GM12875 (cell line): ENCODE data around the gene ZNF521.

ENCODE experiments used
- H3K4me3 ChIP-seq: one replicate; pipeline ENCODE4 v1.5.1; 2011; ENCODE audit warnings: low read depth, low read length, control low read depth
- TF ChIP-seq, protein P1 (sequence below): IDR thresholded peaks from 2 replicates; pipeline ENCODE4 v1.5.1; 2011; ENCODE audit warnings: low read depth, mild to moderate bottlenecking, control low read depth, inconsistent platforms, low read length, moderate library complexity, borderline replicate concordance; ENCODE audit not compliant: insufficient read depth

Gene ZNF521

DNA sequence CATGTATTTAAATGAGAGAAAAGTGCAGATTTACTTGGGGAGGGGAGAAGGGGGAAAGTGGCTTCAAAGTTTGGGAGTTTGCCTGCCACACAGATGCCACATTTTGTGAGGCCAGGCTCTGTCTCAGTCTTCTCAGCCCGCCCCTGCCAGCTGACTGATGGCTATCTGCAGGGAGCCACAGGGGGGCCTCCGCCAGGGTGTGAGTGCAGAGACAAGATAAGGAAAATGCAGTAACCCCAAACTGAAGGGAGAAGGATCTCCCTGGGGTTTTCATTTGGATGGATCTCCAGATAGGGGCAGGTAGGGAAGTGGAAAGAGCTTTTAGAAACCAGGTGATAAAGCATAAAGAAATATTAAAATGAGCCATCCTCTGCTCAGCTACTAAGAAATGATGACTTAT is 128.8 kb downstream of the ZNF521 start:
- TF ChIP-seq, protein P1, sequence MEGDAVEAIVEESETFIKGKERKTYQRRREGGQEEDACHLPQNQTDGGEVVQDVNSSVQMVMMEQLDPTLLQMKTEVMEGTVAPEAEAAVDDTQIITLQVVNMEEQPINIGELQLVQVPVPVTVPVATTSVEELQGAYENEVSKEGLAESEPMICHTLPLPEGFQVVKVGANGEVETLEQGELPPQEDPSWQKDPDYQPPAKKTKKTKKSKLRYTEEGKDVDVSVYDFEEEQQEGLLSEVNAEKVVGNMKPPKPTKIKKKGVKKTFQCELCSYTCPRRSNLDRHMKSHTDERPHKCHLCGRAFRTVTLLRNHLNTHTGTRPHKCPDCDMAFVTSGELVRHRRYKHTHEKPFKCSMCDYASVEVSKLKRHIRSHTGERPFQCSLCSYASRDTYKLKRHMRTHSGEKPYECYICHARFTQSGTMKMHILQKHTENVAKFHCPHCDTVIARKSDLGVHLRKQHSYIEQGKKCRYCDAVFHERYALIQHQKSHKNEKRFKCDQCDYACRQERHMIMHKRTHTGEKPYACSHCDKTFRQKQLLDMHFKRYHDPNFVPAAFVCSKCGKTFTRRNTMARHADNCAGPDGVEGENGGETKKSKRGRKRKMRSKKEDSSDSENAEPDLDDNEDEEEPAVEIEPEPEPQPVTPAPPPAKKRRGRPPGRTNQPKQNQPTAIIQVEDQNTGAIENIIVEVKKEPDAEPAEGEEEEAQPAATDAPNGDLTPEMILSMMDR: no peak
- no peak overlapping the region for H3K4me3 ChIP-seq

DNA sequence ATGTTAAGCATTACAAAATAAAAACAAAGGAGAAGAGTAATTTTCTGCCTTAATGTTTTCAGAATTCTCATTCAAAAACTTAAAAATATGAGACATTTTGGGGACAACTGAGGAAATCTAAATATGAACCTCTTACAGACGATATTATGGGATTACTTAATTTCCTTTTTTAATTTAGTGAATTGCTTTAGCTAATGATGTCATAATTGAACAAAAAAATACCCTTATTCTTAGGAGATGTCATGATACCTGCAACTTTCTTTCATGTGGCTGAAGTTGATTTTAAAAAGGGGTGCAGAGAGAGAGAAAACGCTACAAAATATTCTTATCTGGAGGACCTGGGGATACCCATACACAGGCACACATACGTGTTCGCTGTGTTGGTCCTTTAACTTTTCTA is 129.3 kb downstream of the ZNF521 start:
- TF ChIP-seq, protein P1: no peak
- no peak overlapping the region for H3K4me3 ChIP-seq

DNA sequence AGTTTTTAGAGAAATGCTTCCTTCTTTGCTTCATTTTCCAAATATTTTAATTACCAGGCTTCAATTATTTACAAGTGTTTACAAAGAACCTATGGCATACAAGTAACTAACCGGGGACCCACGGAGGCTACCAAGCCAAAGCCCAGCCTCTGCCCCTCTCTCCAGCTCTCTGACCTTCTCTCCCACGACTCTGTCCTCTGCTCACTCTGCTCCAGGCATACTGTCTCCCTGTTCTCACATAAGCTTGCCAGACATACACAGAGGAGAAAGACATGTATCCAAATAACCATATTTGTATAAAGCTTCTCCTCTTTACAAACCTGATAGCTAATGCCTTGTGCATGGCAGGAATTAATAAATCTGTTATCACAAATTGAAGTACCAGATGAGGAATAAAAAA is 141.3 kb downstream of the ZNF521 start:
- TF ChIP-seq, protein P1: no peak
- no peak overlapping the region for H3K4me3 ChIP-seq

DNA sequence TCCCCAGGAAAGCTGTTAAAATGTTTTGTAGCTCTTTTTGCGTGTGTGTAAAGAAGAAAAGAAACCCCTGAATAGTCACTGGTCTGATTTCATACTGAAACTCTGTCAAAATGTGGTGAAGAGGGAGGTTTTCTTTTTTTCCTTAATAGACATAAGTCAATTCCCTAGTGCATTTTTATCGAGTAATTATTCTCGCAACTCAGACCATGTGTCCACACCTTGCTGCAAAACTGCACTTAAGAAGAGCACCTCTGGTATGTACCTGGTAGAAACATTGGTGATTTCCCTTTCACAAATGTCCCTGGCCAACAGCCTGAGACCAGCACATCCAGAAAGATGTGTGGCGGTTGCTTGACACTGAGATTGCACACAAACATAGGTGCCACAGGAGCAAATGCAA is 159.9 kb downstream of the ZNF521 start:
- no peak overlapping the region for H3K4me3 ChIP-seq
- TF ChIP-seq, protein P1: no peak

DNA sequence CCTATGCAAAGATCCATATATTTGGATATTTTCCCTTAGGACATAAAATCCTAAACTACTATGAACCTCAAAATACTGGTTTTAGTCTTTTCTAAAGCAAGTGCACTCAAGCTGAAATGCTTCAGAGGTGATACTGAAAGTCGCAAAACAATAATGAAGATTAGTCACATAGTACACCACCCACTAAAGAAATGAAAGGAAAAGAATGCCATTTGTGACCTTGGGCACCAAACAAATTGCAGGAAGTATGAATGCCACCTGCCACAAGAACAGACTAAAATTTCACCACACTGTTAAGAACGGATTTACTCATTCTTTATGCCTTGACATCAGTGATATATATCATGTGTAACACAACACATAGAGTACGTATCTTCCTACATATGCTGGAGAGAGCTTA is 161.5 kb downstream of the ZNF521 start:
- TF ChIP-seq, protein P1: no peak
- no peak overlapping the region for H3K4me3 ChIP-seq

DNA sequence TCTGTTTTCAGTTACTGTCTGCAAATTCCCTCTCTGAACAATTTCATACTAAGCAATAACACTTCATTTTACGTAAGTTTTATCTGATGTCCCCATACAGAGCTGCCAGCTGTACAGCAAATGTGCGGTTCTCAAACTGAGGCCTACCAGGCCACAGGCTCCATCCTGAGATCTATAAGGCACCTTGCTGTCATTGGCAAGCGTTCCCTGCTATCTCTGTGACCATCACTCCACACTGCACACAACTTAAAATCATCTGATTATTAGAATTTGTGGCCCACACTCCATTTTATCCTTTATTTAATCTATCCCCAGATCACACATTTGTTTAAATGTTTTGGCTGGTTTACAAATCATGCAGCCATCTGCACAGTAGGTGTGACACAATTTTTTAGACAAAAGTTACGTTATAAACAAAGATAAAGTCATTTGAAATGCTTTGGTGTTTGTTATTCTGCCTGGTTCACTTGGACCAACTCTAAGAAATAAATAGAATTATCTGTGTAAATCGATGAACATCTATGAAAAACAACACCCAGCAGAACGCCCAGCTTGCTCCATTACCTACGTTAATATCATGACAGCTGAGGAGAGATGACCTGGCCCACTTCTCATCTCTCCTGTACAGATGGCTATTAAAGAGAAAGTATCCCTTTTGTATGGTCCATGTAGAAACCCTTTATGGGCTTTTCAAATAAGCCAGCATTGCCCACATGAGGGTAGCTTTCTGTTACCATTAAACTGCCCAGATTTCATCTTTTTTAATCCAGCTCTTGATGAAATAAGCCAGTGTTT is 162.4 kb downstream of the ZNF521 start:
- TF ChIP-seq, protein P1: no peak
- no peak overlapping the region for H3K4me3 ChIP-seq

DNA sequence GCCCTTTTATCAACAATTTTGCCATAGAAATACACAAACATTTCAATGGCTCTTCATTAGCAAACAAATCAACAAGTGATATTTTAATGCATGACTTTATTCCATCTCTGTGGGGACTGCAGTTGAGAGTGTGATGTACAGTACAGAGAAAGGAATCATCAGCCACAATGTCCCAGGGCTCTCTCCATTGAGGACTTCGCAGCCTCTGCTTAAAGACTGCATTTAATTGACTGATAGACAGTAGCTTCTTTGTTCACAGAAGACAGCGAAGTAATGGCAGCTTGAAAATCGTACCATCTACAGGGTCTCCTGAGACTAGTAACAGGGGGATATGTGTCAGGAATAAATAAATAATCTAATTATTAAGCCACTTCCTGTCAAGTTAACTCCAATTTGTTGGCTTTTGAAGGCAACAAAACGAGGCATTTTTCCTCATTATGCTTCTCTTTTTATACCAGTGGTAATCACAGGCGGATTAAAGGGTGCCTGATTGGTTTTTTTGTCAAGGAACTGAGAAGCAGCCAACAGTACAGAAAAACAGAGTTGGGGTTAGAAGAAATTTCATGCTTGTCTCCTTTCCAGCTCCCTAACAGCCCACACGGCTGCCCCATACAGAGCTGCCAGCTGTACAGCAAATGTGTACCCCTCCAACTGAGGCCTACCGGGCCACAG is 164.3 kb downstream of the ZNF521 start:
- TF ChIP-seq, protein P1: no peak
- H3K4me3 ChIP-seq: no peak overlapping the region
